Measurements from ENCODE around the gene MRPL24. TPM values are rescaled to one million over a fixed set of nuclear protein-coding genes. Genes with fewer than 3 reads are reported as not detected.
"Not testable (repeated sequence)": the region's sequence is repeated elsewhere in the genome, so short reads cannot be mapped to it uniquely, and the experiment has no call there.

Gene MRPL24
- total RNA-seq, 2 donors from 2014 or later, result 37.7 to 60.2 TPM

DNA sequence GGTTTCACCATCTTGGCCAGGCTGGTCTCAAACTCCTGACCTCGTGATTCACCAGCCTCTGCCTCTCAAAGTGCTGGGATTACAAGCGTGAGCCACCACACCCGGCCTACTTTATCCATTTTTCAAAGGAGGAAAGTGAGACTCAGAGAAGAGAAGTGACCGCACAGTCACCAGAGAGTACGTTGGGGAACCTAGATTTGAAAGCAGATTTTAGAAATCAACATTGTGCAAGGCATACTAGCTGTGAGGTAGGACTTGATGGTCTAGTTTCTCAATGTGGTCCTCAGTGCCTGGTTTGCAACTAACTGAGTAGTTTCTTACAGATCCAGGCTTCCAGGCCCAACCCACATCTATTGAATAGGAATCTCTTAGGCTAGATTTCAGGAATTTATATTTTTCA lies 24.8 kb upstream of the MRPL24 start:
- DNase-seq, result no peak
- intact Hi-C loops (cut with DNase I, micrococcal nuclease), result no loop called here
- ATAC-seq, result no peak

GRCh38 chr1:156765136-156765535 lies 24.2 kb upstream of the MRPL24 start:
- intact Hi-C loops (cut with DNase I, micrococcal nuclease); ATAC-seq; DNase-seq: not testable (repeated sequence)

DNA sequence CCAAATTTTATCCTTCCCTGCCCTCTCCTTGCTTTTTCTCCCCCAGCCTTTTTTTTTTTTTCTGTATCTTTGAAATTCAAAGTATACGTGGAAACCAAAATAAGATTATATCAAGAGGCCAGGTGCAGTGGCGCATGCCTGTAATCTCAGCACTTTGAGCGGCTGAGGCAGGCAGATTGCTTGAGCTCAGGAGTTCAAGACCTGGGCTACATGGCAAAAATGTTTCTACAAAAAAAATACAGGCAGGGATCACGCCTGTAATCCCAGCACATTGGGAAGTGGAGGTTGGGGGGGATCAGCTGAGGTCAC lies 19.9 kb upstream of the MRPL24 start:
- intact Hi-C loops (cut with DNase I, micrococcal nuclease), result no loop called here
- ATAC-seq, result no peak
- no peak for DNase-seq

- ATAC-seq (peak; percentile 21), DNase-seq (no peak)
- intact Hi-C loops (cut with DNase I, micrococcal nuclease), result no loop called here
Observed at GRCh38 chr1:156760092-156760795, 19.4 kb upstream of the MRPL24 start.

- intact Hi-C loops (cut with DNase I, micrococcal nuclease); DNase-seq; ATAC-seq: not testable (repeated sequence)
Observed at GRCh38 chr1:156757572-156758253, 16.8 kb upstream of the MRPL24 start.

DNA sequence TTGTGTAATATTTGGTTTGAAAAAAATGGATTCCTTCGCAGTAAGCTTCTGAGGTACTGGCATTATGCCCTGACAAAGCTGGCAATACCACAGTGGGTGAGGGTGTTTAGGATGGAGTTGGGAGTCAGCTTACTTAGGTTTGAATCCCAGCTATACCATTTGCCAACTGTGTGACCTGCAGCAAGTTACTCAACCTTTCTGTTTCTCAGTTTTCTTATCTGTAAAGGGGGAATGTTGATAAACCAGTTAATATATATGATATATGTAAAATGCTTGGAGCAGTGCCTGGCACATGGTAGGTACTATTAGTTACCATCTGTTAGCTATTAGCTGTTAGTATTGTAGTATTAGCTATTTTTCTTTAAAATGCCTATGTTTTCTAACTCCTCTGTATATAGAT lies 15.5 kb upstream of the MRPL24 start:
- DNase-seq (no peak), ATAC-seq (no peak)
- intact Hi-C loops (cut with DNase I, micrococcal nuclease), result no loop called here

DNA sequence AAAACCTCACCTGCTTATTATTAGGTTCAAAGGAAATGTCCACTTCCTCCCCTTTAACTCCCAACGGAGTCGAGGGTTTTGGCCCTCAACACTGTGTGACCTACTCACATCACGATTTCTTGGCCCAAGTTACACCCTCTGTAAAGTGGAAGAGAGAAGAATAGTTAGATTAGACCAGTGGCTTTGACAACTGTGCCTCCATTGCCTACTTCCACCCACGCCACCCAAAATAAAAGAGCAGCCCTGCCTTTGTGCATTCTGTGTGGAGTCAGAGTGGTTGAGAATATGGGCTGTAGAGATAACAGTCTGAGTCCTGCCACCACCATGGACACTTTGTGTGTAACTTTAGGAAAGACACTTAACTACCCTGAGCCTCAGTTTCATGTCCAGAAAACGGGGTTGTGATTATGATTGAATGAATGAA lies 14.7 kb upstream of the MRPL24 start:
- intact Hi-C loops (cut with DNase I, micrococcal nuclease), result no loop called here
- ATAC-seq (no peak), DNase-seq (no peak)

GRCh38 chr1:156754219-156754618 lies 13.3 kb upstream of the MRPL24 start:
- no peak for DNase-seq
- no peak for ATAC-seq
- intact Hi-C loops (cut with DNase I, micrococcal nuclease), result no loop called here

DNA sequence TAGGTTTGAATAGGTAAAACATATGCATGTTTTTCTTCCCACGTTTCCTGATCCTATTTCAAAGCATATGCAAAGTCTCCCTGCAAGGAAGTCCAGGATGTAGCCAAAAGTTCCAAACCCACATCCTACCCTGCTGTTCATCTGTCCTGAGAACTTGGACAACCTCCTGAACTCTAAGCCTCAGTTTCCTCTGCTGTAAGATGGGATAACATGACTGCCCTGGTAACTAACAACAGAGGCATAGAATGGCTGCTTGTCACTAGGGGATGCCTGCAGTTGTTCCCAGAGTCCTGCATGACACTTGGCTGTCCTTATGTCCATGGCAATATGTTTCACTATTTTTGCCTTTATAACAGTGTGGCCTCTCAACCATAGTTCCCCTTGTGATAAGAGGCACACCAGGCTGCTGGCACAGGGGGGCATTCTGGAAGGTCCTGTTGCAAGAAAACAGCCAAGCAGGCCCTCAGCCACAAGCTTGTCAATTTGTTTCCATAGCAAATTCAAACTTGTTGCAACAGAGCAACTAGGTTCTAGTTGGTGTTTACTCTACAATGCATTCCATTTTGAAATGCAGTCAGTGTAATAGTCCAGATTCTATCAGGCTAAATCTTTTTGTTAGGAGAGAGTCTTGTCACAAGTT lies 12.1 kb upstream of the MRPL24 start:
- intact Hi-C loops (cut with DNase I, micrococcal nuclease), result no loop called here
- ATAC-seq (no peak), DNase-seq (no peak)

- ATAC-seq (peak; percentile 68), DNase-seq (peak; percentile 97 to 98)
Observed at GRCh38 chr1:156751757-156752481, 11.0 kb upstream of the MRPL24 start.

GRCh38 chr1:156751451-156751756 lies 10.5 kb upstream of the MRPL24 start, which contains the start of gene HDGF:
Gene HDGF, minus strand, starts transcription at chr1:156751675. Its CDS starts 246 bp downstream, at chr1:156751429.
- ATAC-seq (no peak), DNase-seq (no peak)
- intact Hi-C loops (cut with DNase I, micrococcal nuclease), result no loop called here

More at GRCh38 chr1:156751757-156752481, 11.0 kb upstream of the MRPL24 start:
- intact Hi-C loops (cut with DNase I, micrococcal nuclease), result no loop called here

DNA sequence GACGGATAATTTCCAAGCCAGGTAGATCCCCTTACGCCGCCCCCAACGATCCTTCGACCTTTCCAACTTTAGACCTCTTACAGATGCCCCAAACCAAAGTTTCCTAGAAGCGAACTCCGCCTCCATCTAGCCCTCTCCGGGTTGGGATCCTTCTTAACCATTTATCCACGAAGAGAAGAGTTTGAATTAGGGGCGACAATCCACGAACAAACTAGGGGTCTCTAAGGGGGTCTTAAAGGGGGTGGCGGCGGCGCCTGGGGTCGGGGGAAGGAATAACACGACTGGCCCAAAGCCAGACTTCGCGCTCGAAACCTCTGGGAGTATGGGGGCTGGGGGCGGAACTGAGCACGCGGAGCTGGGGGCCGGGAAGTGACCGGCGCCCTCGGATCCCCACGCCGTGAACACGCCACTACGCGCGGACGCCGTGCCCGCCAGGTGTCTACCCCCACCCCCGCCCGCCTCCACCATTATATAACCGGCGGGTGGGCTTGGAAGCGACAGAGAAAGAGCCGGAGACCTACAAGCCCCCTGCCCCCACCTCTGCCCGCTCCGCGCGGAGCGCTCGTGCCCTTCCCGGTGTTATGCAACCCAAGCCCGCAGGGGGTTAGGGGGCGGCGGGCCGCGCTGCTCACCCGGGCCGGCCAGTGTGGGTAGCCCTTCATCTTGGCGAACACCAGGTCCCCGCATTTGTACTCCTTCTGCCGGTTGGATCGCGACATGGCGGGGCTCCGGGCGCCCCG lies 10.0 kb upstream of the MRPL24 start:
- intact Hi-C loops (cut with DNase I, micrococcal nuclease), result no loop called here
- peak; percentile 43 to 63 for DNase-seq
- ATAC-seq, result no peak

DNA sequence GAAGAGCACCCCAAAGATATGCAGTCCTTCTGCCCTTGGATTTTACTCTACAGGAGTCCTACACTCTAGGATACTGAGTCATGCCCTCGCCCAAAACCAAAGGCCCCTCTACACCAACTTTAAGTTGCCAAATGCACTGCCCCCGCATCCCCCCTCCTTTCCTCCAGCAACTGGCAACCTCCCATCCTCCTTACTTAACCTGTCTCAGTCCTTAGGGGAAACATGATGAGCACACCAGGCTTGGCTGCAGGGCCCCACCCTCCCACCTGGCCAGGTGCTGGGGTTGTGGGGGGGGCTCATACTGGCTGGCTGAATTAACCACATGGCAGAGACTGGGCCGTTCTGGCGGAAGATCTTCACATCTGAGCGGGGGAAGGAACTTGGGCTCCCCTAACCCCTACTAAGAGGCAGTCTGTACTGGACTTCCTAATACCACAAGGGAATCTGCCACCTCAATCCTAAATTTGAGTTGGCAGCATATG lies 9.3 kb upstream of the MRPL24 start:
- intact Hi-C loops (cut with DNase I, micrococcal nuclease), result no loop called here
- ATAC-seq (peak; percentile 33), DNase-seq (peak; percentile 72 to 80)

- ATAC-seq, result peak; percentile 54
- intact Hi-C loops (cut with DNase I, micrococcal nuclease), result no loop called here
- peak; percentile 67 to 80 for DNase-seq
Observed at GRCh38 chr1:156749419-156750118, 8.7 kb upstream of the MRPL24 start.

DNA sequence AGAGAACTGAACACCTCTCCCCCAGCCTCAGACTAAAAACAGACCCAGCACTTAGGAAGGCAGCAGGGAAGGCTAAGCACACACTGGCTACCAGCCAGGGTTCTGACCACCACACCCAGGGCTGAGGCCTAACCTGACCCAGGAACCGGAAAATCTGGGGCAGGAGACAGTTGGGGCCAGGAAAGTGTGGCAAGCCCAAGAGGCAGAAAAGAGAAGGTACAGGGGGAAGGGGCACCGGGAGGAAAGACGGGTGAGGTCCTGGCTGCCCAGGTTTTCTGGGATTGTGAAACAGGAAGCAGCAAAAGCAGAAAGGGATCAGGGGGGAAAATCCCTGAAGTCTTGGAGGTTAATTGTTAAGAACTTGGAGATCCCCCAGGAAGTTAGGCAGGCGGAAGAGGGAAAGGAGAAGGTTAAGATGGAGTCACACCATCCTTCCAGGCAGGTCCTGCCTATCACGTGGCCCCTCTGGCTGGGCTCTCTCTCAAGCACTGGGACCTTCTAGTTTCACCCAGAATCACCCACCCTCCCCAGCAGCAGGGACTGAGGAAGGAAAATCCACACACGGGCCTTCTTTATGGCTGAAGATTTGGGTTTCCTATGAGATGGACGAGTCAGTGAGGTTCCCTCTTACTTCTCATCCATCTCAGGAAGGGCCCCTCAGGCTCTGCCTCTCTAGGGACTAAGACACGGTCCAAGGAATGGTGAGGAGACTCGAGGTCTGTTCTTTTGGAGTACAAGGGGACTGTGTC lies 8.0 kb upstream of the MRPL24 start:
- peak; percentile 44 for ATAC-seq
- intact Hi-C loops (cut with DNase I, micrococcal nuclease), result no loop called here

DNA sequence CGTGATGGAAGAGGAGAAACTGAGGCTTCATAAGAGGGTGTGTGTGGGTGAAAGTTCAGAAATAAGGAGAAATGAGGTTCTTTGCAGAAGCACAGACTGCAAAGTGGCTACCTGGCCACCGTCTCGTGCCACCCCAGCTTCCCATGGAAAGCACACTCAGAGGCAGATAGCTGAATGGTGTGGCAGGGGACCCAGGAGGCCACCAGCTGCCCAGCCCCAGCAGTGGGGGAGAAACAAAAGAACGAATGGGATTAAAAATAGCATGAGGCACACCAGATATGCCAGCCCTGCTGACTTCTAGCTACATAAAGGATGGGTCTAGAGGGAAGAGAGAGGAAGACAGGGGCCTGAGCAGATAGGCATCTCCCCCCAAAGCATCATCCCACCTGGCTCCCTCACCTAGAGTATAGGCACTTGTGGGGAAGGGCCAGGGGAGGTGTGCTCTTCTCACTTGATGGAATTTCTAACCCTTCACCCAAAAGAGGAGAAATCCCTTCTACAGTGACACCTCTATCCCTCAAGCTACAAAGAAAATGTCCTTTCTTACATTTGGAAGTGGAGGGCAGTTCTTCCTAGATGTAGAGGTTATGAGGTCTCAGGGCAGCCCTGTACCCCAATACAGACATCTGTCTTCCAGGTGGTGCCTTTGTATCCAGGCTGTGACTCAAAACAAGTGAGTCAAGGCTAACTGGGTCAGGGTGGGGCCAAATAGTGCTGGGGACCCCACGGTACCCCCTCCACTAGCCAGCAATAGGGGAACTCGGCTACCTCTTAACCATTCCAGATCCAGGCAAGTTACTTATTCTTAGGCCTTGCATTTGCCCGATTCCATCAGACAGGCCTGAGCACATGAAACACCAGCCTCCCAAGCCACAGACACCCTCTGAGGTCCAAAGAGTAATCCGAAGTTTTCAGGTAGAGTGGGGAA lies 7.1 kb upstream of the MRPL24 start:
- ATAC-seq, result no peak
- no peak for DNase-seq

More for the DNA sequence above, 8.0 kb upstream of the MRPL24 start:
- peak; percentile 76 to 81 for DNase-seq

More for the DNA sequence above, 7.1 kb upstream of the MRPL24 start:
- intact Hi-C loops (cut with DNase I, micrococcal nuclease), result no loop called here
